ENCODE measurements around the gene LHFPL6. TPM values are rescaled to one million over a fixed set of nuclear protein-coding genes. Genes with fewer than 3 reads are reported as not detected.

The LHFPL6 gene
- total RNA-seq, 2 donors from 2014 or later = 0.53 to 2.8 TPM

DNA sequence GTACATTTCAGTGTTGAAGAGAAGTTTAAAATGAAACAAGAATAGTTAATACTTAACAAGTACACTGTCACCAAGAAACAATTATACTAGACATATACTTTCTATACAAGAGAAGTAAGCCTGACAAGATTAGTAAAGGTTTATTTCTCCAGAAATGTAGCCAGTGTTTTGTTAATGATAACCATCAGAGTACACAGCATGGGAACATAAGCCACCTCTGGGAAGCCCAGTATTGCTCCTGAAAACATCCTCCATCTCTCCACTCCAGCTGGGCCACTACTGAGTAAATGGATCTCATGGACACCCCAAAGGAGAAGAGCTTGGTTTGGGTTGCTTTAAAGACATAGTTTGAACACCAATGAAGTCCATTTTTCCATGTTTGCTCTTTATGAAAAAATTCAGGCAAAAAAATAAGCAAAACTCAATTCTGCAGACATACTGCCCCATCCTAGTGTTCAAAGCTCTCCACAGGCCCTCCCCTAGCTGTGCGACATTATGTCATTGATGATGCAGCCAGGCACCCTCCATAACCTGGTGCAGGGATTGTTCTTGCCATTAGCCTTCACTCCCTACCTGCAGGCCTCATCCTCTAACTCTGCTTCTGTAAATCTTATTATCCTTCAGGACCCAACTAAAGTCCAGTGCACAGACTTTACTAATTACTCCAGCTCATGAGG is 61.9 kb downstream of the LHFPL6 start:
- H3K27me3 ChIP-seq (ENCODE audit: control insufficient read depth, insufficient read depth, low read length, poor library complexity, severe bottlenecking) = no peaks in the 10 kb centered on the region
- no peaks in the 10 kb centered on the region for H3K36me3 Mint-ChIP-seq (ENCODE audit: low read depth)
- peaks cover 5% of the 10 kb centered on the region for H3K27me3 Mint-ChIP-seq (ENCODE audit: insufficient read depth)
- H3K4me1 ChIP-seq (ENCODE audit: control insufficient read depth, insufficient read depth, low read length) = no peaks in the 10 kb centered on the region
- WGBS, 2 experiments (ENCODE audit: insufficient coverage in 1 of 2, insufficient read length in 1 of 2) = 96 to 100% methylated on average over 1 of the region's 1 CpG
- no peaks in the 10 kb centered on the region for H3K9me3 Mint-ChIP-seq
- H3K9me3 ChIP-seq (ENCODE audit: control insufficient read depth, low read length) = no peaks in the 10 kb centered on the region
- no peak overlapping the region for H3K27ac ChIP-seq (ENCODE audit: low read depth, low read length)
- H3K27ac Mint-ChIP-seq = no peak overlapping the region
- TF ChIP-seq, protein P1, sequence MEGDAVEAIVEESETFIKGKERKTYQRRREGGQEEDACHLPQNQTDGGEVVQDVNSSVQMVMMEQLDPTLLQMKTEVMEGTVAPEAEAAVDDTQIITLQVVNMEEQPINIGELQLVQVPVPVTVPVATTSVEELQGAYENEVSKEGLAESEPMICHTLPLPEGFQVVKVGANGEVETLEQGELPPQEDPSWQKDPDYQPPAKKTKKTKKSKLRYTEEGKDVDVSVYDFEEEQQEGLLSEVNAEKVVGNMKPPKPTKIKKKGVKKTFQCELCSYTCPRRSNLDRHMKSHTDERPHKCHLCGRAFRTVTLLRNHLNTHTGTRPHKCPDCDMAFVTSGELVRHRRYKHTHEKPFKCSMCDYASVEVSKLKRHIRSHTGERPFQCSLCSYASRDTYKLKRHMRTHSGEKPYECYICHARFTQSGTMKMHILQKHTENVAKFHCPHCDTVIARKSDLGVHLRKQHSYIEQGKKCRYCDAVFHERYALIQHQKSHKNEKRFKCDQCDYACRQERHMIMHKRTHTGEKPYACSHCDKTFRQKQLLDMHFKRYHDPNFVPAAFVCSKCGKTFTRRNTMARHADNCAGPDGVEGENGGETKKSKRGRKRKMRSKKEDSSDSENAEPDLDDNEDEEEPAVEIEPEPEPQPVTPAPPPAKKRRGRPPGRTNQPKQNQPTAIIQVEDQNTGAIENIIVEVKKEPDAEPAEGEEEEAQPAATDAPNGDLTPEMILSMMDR (conservative IDR thresholded peaks at IDR 0.05) = no peak
- no peaks in the 10 kb centered on the region for H3K36me3 ChIP-seq (ENCODE audit: control insufficient read depth, insufficient read depth, low read length)
- H3K4me3 Mint-ChIP-seq = no peak overlapping the region
- DNase-seq = no peak
- no peak overlapping the region for H3K4me3 ChIP-seq (ENCODE audit: low read length)
- no peak overlapping the region for H3K9ac ChIP-seq (ENCODE audit: extremely low read depth, low read length, poor library complexity, severe bottlenecking)
- no peaks in the 10 kb centered on the region for H3K4me1 Mint-ChIP-seq

DNA sequence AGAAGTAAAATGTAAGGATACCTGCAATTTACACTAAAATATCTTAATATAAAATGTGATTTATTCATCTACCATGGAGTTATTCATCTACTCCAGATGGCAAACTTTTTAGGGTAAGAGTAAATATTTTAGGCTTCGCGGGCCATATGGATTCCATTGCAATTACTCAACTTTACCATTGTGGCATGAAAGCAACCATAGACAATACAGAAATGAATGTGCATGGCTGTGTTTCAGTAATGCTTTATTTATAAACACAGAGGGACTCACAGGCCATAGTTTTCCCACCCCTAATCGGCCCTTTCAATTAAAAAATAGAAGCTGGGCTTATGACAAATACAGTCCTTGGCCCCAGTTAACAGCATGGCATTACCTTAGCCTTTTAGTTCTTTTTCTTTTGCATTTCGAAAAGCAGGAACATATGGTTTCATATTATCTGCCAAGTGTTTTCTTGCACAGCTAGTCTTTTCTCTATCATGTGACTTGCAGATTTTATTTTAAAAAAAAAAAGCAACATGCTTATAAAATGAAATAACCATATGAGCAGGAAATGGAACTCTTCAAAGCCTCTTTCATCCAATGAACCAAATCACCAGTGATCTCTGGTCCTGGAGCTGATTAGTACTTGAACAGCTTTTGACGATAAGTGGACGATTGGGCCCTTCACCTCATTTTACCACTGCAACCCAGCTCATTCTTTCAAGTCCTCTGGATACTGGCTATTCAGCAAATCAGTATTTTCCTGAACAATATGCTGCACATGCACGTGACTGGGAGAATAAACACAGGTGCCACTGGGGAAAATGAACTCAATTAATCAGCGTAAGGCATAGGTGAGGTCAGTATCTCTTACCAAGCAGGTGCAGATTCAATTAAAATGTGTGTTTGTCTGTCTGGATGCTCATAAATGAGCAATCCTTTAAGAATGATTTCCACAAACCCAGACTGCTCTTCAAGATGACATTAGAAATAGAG is 63.9 kb downstream of the LHFPL6 start:
- Histone ChIP-seq H3K4me1 (ENCODE audit: control insufficient read depth, insufficient read depth, low read length) (no peaks in the 10 kb centered on the region), H3K27me3 (ENCODE audit: control insufficient read depth, insufficient read depth, low read length, poor library complexity, severe bottlenecking) (no peaks in the 10 kb centered on the region), H3K9ac (ENCODE audit: extremely low read depth, low read length, poor library complexity, severe bottlenecking) (no peak overlapping the region), H3K9me3 (ENCODE audit: control insufficient read depth, low read length) (no peaks in the 10 kb centered on the region), H3K27ac (ENCODE audit: low read depth, low read length) (no peak overlapping the region), H3K4me3 (ENCODE audit: low read length) (no peak overlapping the region), H3K36me3 (ENCODE audit: control insufficient read depth, insufficient read depth, low read length) (no peaks in the 10 kb centered on the region)
- H3K4me3 Mint-ChIP-seq = no peak overlapping the region
- 92 to 98% methylated on average over 6 to 8 of the region's 8 CpGs for WGBS, 2 experiments (ENCODE audit: insufficient coverage in 1 of 2, insufficient read length in 1 of 2)
- H3K4me1 Mint-ChIP-seq = no peaks in the 10 kb centered on the region
- TF ChIP-seq, protein P1 (conservative IDR thresholded peaks at IDR 0.05) = no peak
- no peaks in the 10 kb centered on the region for H3K9me3 Mint-ChIP-seq
- H3K27me3 Mint-ChIP-seq (ENCODE audit: insufficient read depth) = peaks cover 5% of the 10 kb centered on the region
- no peak overlapping the region for H3K27ac Mint-ChIP-seq
- H3K36me3 Mint-ChIP-seq (ENCODE audit: low read depth) = no peaks in the 10 kb centered on the region
- DNase-seq = no peak

DNA sequence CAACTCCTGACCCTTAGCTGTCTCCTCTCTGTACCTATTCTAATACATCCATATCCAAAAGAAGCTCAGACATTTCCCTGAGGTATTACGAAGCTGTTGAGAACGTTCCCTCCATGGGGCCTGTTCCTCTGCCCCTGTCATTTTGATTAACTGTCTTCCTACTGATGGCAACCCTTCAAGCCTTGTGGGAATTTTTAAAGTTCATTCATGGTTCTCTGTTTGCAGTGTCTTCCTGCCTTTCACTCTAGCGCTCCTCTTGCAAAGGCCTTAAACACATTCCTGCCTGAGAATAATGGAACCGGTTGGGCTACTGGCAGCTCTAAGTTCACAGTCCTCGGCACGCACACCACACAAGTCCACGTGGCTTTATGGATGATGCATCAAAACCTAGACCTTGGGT is 66.1 kb downstream of the LHFPL6 start:
- Histone ChIP-seq H3K9me3 (ENCODE audit: control insufficient read depth, low read length) (no peaks in the 10 kb centered on the region), H3K27me3 (ENCODE audit: control insufficient read depth, insufficient read depth, low read length, poor library complexity, severe bottlenecking) (no peaks in the 10 kb centered on the region), H3K27ac (ENCODE audit: low read depth, low read length) (peak overlapping the region; percentile 26), H3K36me3 (ENCODE audit: control insufficient read depth, insufficient read depth, low read length) (no peaks in the 10 kb centered on the region), H3K4me3 (ENCODE audit: low read length) (no peak overlapping the region), H3K4me1 (ENCODE audit: control insufficient read depth, insufficient read depth, low read length) (no peaks in the 10 kb centered on the region), H3K9ac (ENCODE audit: extremely low read depth, low read length, poor library complexity, severe bottlenecking) (no peak overlapping the region)
- Mint-ChIP-seq H3K27me3 (ENCODE audit: insufficient read depth) (peaks cover 11% of the 10 kb centered on the region), H3K4me3 (no peak overlapping the region), H3K4me1 (no peaks in the 10 kb centered on the region), H3K27ac (no peak overlapping the region), H3K36me3 (ENCODE audit: low read depth) (no peaks in the 10 kb centered on the region), H3K9me3 (no peaks in the 10 kb centered on the region)
- no peak for DNase-seq
- WGBS, 2 experiments (ENCODE audit: insufficient coverage in 1 of 2, insufficient read length in 1 of 2) = 91 to 97% methylated on average over 6 to 7 of the region's 7 CpGs
- TF ChIP-seq, protein P1 (conservative IDR thresholded peaks at IDR 0.05) = no peak
